8988T (cell line): ENCODE measurements around the gene ADGRG3.
A peak's percentile ranks its signal among the peaks of the same experiment; 100 is the strongest.

Source experiments
- DNase-seq: peaks from one replicate; pipeline ENCODE4 v3.0.0; 2011

ADGRG3 gene

DNA sequence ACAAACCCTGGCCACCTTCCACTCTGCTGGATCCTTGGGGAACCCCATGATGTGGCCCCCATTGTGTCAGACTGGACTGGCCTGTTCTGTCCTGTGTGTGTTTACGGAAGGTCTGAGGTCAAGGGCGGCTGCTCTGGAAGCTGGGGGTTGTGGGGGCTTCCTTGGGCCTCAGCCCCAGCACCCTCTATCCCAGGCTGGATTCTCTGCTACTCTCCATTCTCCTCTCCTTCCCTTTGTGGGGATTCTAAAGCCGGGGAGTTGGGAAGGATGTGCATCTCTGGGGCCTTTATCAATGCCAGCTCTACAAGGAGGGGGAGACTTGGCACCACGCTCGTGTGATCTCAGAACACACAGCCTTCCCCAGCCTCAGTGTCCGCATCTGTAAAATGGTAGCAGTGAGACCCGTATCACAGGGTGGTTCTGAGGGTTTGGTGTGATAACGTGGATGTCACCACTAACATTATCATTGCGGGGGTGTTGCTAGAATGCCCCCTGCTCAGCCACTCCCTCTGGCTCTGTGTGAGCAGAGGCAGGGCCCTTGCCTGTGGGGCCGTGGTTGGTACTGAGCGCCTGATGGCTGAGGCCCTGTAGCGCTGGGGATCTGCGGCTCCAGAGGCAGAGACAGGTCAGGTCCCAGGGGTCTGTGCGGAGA is 21.6 kb upstream of the ADGRG3 start:
- no peak for DNase-seq

DNA sequence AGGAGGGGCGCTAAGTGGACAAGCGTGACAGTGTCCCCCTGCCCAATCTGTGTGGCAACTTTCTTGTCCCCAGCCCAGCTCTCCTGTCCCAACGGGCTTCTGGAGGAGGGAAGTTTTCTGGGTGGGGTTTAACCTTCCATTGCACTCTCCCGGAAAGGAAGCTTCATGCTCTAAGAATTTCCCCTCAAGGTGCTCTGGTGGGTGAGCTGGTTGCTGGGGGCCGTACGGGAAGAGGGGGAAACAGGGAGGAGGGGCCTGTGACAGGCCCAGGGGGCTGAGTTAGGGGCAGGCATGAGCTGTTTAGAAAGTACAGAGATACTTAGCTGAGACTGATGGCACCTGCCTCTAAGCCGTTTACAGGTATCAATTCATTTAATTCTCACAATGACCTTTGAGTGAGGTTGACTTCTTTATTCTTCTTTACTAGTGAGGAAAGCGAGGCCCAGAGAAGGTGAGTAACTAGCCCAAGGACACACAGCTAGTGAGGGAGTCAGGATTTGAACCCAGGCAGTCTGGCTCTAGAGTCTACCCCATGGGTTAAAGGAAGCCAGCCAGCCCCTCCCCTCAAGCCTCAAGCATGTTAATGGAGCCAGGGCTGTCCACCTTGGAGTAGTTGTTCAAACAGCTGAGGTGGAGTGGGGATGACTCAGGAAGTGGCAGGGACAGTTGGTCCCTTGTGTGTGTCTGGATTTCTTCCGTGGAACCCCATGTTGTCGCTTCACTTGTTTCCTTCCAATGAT is 20.8 kb upstream of the ADGRG3 start:
- DNase-seq, result peak; percentile 83

GRCh38 chr16:57648125-57648524 is 20.0 kb upstream of the ADGRG3 start:
- no peak for DNase-seq

GRCh38 chr16:57648581-57649442 is 19.3 kb upstream of the ADGRG3 start:
- DNase-seq, result peak; percentile 95

DNA sequence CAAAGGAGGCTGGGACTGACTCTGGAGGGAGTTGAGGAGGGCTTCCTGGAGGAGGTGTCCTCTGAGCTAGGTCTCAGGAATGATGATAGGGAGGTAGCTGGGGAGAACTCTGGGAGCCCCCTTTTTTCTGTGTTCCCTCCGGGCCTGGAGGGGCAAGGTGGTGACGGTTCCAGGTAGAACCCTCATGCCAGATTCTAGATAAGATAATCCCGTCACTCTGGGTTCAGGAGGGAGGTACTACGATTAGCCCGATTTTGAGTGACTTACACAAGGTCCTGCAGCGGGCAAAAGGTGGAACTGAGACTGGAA is 18.7 kb upstream of the ADGRG3 start:
- no peak for DNase-seq

DNA sequence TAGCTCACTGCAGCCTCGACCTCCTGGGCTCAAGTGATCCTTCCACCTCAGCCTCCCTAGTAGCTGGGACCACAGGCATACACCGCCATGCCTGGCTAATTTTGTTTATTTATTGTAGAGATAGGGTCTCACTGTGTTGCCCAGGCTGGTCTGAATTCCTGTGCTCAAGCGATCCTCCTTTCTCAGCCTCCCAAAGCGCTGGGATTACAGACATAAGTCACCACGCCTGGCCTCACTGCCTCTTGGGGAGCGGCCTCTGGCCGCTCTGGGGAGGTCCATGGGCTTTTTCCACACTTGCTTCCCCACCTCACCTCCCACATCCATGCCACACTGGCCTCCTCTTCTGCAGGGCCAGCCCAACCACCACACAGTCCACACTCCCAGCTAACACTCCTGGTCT is 18.3 kb upstream of the ADGRG3 start:
- DNase-seq, result no peak

GRCh38 chr16:57651344-57652333 is 16.5 kb upstream of the ADGRG3 start:
- no peak for DNase-seq

DNA sequence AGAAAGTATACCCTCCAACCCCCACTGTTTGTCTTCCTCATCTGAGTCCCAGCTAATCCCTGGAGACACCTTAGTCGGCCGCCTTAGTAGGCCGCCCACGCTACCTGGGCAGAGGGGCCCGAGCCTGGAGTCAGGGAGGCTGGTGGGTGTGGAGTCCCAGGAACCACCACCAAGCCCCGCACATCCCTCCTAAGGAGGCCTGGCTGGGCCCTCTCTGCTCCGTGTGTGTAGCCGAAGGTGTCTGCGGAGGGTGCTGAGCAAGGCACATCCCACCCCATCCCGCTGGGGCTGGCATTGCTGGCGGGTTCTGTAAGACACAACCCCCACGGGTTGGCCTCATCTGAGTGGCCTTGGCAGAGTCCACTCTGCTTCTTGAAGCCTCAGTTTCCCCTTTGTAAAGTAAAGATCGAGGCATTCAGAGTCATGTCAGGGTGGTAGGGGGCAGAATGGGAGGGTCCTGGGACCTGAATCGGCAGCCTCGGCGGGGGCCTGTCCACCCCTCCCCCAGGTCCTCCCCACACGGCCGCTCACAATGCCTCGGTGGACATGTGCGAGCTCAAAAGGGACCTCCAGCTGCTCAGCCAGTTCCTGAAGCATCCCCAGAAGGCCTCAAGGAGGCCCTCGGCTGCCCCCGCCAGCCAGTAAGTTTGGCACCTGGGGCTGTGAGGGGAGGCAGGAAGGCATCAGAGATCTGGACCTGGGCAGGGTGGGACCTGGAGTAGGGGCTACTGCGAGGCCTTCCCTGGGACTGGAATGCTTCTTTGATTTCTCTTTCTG is 15.2 kb upstream of the ADGRG3 start:
- DNase-seq, result no peak

- DNase-seq, result no peak
These were observed 14.2 kb upstream of the ADGRG3 start for GRCh38 chr16:57653936-57654335.

DNA sequence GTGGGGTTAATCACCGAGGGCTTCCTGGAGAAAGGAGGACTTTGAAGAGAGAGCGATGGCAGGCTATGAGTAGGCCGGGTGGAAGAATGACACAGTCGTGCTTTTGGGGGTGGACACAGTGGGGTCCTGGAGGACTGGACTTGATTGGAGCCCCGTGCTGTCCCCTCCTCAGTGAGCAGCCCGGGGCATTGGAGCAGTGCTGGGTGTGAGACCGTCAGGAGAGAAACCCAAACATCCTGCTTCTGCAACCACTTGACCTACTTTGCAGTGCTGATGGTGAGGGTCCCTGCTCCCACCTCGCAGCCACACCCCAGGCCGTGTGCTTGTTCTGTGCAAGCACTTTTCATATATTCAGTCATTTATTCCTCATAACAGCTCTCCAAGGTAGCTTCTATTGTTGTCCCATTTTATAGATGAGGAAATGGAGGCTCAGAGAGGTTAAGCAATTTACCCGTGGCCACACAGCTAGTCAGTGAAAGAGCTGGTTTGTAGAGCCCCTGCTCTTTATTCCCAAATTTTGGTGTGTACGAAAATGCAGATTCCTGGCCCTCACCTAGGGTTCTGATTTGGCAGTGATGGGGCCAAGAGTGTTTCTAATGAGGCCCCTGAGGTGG is 11.7 kb upstream of the ADGRG3 start:
- DNase-seq, result no peak

DNA sequence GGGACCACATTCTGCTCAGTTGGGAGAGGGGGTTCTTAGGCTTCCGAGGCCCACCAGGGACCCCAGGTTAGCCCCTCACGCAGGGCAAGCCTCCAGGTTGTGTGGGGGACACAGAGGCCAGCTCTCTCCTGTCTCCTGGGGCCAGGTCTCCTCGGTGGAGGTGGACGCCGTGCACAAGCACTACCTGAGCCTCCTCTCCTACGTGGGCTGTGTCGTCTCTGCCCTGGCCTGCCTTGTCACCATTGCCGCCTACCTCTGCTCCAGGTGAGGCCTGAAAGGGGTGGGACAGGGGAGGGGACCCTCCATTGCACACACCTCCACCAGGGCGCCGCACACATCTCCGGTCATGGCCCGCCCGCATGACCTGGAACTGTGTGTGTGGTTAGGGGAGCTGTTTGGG is 10.9 kb upstream of the ADGRG3 start:
- no peak for DNase-seq

DNA sequence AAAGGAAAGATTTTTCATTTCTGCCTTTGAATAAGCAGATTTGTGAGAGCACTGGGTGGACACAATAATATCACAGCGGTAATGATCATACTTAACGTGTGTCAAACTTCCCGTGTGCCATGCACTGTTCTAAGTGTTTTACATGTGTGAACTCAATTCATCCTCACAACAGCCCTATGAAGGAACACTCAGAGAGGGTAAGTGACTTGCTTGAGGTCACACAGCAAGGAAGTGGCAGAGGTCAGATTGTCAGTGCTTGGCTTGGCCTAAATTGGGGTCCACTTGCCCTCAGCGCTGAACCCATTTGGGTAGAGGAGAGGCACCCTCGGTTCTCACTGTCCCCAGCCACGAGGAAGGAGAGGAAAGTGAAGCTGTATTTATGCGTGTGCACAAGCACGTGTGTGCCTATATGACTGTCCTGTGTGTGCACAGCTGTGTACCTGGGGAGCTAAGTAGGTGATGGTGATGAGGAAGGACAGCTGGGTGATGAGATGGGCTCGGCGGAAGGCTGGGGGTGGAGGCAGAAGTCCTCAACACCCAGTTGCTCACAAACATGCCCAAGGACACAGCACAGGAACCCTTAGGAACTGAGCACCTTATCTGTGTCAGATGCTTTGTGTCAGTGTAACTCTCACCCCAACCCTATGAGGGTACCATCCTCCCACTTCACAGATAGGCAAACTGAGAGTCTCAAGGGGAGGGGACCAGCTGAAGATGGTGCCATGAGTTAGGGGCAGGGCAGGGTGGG is 9.8 kb upstream of the ADGRG3 start:
- no peak for DNase-seq

- no peak for DNase-seq
These were observed 9.0 kb upstream of the ADGRG3 start for GRCh38 chr16:57658878-57659674.

DNA sequence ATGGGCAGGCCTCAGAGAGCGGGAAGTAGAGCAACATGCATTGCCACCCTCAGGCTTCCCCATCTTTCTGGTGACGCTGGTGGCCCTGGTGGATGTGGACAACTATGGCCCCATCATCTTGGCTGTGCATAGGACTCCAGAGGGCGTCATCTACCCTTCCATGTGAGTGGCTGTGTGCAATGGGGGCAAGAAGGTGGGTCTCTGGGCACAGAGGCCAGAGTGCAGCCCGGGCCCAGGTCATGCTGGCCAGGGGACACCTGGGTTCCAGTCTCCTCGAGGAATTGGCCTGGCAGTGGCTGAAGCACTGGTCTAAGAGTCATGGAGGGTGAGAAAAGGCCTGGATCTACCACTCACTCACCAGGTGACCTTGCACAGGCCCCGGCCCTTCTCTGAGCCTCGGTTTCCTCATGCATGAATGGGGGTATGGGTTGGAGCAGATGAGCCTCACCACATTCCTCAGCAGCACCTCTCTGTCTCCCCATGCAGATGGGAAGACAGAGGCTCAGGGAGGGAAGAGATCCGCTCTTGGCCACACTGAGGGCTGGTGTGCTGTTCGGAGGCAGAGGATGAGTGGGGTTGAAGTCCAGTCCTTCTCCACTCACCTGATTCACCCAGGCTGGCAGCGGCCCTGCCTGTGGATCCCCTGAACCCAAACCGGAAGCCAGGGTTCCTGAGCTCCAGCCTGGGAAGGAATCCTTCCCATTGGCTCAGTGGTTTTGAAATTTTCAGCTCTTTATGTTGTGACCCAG is 7.2 kb upstream of the ADGRG3 start:
- DNase-seq, result no peak

DNA sequence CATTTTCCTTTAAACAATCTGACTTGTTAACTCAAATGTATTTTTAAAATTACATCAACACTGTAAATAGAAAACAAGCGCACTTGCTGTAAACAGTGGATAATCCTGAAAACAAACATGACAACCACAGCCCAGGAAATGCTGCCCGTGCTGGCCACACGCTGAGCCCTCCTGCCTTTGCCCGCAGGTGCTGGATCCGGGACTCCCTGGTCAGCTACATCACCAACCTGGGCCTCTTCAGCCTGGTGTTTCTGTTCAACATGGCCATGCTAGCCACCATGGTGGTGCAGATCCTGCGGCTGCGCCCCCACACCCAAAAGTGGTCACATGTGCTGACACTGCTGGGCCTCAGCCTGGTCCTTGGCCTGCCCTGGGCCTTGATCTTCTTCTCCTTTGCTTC is 6.6 kb upstream of the ADGRG3 start:
- no peak for DNase-seq

- DNase-seq, result no peak
These were observed 5.9 kb upstream of the ADGRG3 start for GRCh38 chr16:57661936-57662906.

GRCh38 chr16:57663436-57663835 is 4.7 kb upstream of the ADGRG3 start:
- no peak for DNase-seq
